22Rv1 (cell line): ENCODE measurements around the gene PEX26.

Experiments
- ZFX ChIP-seq: fragments of 450-650 bp; IDR thresholded peaks from 2 replicates; pipeline ENCODE4 v1.6.1; 2017; ENCODE audit warnings: antibody characterized with exemption, borderline replicate concordance
- TF ChIP-seq, protein P1 (sequence below): fragments of 450-650 bp; IDR thresholded peaks from 2 replicates; pipeline ENCODE4 v1.5.1; 2017; ENCODE audit warnings: mild to moderate bottlenecking

DNA sequence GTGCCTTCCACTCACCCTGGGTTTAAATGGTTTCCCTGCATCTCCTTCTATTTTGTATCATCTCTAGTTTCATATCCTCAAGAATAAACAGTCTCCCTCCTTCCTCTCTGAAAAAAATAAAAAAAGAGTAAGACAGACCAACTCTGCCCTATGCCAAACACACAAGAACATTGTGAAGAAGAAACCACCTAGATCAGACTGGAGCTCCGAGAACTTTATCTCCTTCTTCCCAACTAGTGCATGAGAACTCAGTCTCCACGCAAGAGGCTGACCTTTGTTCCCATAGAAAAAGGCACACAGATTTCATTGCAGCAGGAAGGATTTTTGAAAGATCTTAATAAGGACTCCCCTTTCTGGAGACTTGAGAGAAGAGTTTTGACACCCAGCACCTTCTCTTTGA, 8.7 kb upstream of the PEX26 start:
- TF ChIP-seq, protein P1, sequence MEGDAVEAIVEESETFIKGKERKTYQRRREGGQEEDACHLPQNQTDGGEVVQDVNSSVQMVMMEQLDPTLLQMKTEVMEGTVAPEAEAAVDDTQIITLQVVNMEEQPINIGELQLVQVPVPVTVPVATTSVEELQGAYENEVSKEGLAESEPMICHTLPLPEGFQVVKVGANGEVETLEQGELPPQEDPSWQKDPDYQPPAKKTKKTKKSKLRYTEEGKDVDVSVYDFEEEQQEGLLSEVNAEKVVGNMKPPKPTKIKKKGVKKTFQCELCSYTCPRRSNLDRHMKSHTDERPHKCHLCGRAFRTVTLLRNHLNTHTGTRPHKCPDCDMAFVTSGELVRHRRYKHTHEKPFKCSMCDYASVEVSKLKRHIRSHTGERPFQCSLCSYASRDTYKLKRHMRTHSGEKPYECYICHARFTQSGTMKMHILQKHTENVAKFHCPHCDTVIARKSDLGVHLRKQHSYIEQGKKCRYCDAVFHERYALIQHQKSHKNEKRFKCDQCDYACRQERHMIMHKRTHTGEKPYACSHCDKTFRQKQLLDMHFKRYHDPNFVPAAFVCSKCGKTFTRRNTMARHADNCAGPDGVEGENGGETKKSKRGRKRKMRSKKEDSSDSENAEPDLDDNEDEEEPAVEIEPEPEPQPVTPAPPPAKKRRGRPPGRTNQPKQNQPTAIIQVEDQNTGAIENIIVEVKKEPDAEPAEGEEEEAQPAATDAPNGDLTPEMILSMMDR: no peak
- TF ChIP-seq ZFX: no peak
